Thyroid gland (tissue), 4 donors: ENCODE measurements around the gene EIF5. TPM values are rescaled to one million over a fixed set of nuclear protein-coding genes. Genes with fewer than 3 reads are reported as not detected.

Source experiments
- DNase-seq, 2 donors: peaks; one replicate each; pipeline ENCODE4 v3.0.0-alpha.2; 2019
- H3K27ac ChIP-seq, 3 donors: fragments of 200-600 bp; sonication (generic); 1 replicate in 2 of 3; 2 replicates in 1 of 3; pipeline ENCODE4 v1.5.1; 2016 to 2019; ENCODE audit warnings: mild to moderate bottlenecking in 1 of 3, moderate library complexity in 1 of 3
- H3K27me3 ChIP-seq: fragments of 200-600 bp; sonication (generic); one replicate; pipeline ENCODE4 v1.5.1; 2019
- H3K36me3 ChIP-seq, 2 donors: fragments of 200-600 bp; sonication (generic); one replicate each; pipeline ENCODE4 v1.5.1; 2016 to 2019
- H3K4me1 ChIP-seq, 2 donors: fragments of 200-600 bp; sonication (generic); one replicate each; pipeline ENCODE4 v1.5.1; 2017 to 2019
- H3K4me3 ChIP-seq, 3 donors: fragments of 200-600 bp; sonication (generic); replicated peaks in 1 of 3; 1 replicate in 2 of 3; 2 replicates in 1 of 3; pipeline ENCODE4 v1.5.1; 2016; ENCODE audit warnings: mild to moderate bottlenecking in 1 of 3
- H3K9me3 ChIP-seq: fragments of 200-600 bp; sonication (generic); one replicate; pipeline ENCODE4 v1.5.1; 2017
- CTCF ChIP-seq, 6 experiments: fragments of 200-600 bp in 3 of 6; fragments of 450-650 bp in 3 of 6; sonication (generic) in 3 of 6; IDR thresholded peaks; one replicate each; pipeline ENCODE4 v1.5.1; 2016 to 2019; ENCODE audit warnings: antibody characterized with exemption in 6 of 6, mild to moderate bottlenecking in 2 of 6, inconsistent platforms in 1 of 6, moderate library complexity in 1 of 6
- POLR2A ChIP-seq, 2 donors: fragments of 450-650 bp; IDR thresholded peaks; one replicate each; pipeline ENCODE4 v1.6.1; 2017; ENCODE audit warnings: antibody characterized with exemption in 2 of 2, mild to moderate bottlenecking in 2 of 2, moderate library complexity in 1 of 2
- WGBS, 2 donors: methylation state at CpG; one replicate each; pipeline ENCODE4 v1.1.5; 2017; 5-methylcytosine and 5-hydroxymethylcytosine counted together
- intact Hi-C: fragments of 100-400 bp; cut with DNase I; formaldehyde crosslinking; loops from one replicate; pipeline ENCODE4 v1.15.1; 2023
- total RNA-seq, 4 donors: library from RNA; depleted of rRNA; stranded (reverse); fragments of >200 nt; gene quantifications; one replicate each; pipeline ENCODE4 v1.2.3, GENCODE V29; 2016

EIF5 gene
- total RNA-seq, 4 donors from 2014 or later: 257 to 428 (median 329) TPM

GRCh38 chr14:103347091-103347815, 13.2 kb downstream of the EIF5 start:
- H3K9me3 ChIP-seq: no peaks in the 10 kb centered on the region
- no peaks in the 10 kb centered on the region for H3K27me3 ChIP-seq
- no peak overlapping the region for H3K4me3 ChIP-seq
- 61% methylated on average over 12 of the region's 12 CpGs for WGBS, 2 donors
- intact Hi-C loops: no loop called here
- no peak overlapping the region for H3K27ac ChIP-seq
- H3K36me3 ChIP-seq: peaks cover 26 to 28% of the 10 kb centered on the region in 2 donors
- DNase-seq: no peak
- H3K4me1 ChIP-seq: no peaks in the 10 kb centered on the region
- TF ChIP-seq POLR2A (IDR thresholded peaks at IDR 0.05) (no peak), CTCF (IDR thresholded peaks at IDR 0.05) (no peak)

GRCh38 chr14:103348154-103348553, 14.1 kb downstream of the EIF5 start:
- no peak for DNase-seq
- WGBS, 2 donors: 62 to 83% methylated on average over 5 of the region's 5 CpGs
- H3K4me3 ChIP-seq: no peak overlapping the region
- peaks cover 17 to 19% of the 10 kb centered on the region in 2 donors for H3K36me3 ChIP-seq
- TF ChIP-seq CTCF (IDR thresholded peaks at IDR 0.05): no peak
- no peak for TF ChIP-seq POLR2A (IDR thresholded peaks at IDR 0.05)
- no peak overlapping the region for H3K27ac ChIP-seq
- intact Hi-C loops: no loop called here
- no peaks in the 10 kb centered on the region for H3K9me3 ChIP-seq
- no peaks in the 10 kb centered on the region for H3K4me1 ChIP-seq
- H3K27me3 ChIP-seq: no peaks in the 10 kb centered on the region

- H3K4me1 ChIP-seq: no peaks in the 10 kb centered on the region
- WGBS, 2 donors: 91 to 93% methylated on average over 13 of the region's 13 CpGs
- DNase-seq: no peak
- no peaks in the 10 kb centered on the region for H3K9me3 ChIP-seq
- intact Hi-C loops: no loop called here
- H3K36me3 ChIP-seq: peaks cover under 1 to 2% of the 10 kb centered on the region in 2 donors
- H3K27me3 ChIP-seq: no peaks in the 10 kb centered on the region
- H3K27ac ChIP-seq: no peak overlapping the region
- no peak overlapping the region for H3K4me3 ChIP-seq
- TF ChIP-seq POLR2A (IDR thresholded peaks at IDR 0.05) (no peak), CTCF (IDR thresholded peaks at IDR 0.05) (no peak)
Observed at GRCh38 chr14:103349982-103350381, 15.9 kb downstream of the EIF5 start.

GRCh38 chr14:103353362-103353761, 19.3 kb downstream of the EIF5 start:
- no peaks in the 10 kb centered on the region for H3K9me3 ChIP-seq
- TF ChIP-seq CTCF (IDR thresholded peaks at IDR 0.05): no peak
- H3K4me1 ChIP-seq: no peaks in the 10 kb centered on the region
- H3K27ac ChIP-seq: no peak overlapping the region
- intact Hi-C loops: no loop called here
- H3K4me3 ChIP-seq: no peak overlapping the region
- no peak for DNase-seq
- H3K27me3 ChIP-seq: no peaks in the 10 kb centered on the region
- no peaks in the 10 kb centered on the region for H3K36me3 ChIP-seq
- 79 to 86% methylated on average over 7 of the region's 7 CpGs for WGBS, 2 donors

- H3K36me3 ChIP-seq: no peaks in the 10 kb centered on the region
- WGBS, 2 donors: 90 to 92% methylated on average over 7 of the region's 7 CpGs
- no peak overlapping the region for H3K4me3 ChIP-seq
- intact Hi-C loops: no loop called here
- H3K27me3 ChIP-seq: no peaks in the 10 kb centered on the region
- no peak for DNase-seq
- H3K27ac ChIP-seq: no peak overlapping the region
- no peaks in the 10 kb centered on the region for H3K9me3 ChIP-seq
- H3K4me1 ChIP-seq: no peaks in the 10 kb centered on the region
- TF ChIP-seq POLR2A (IDR thresholded peaks at IDR 0.05) (no peak), CTCF (IDR thresholded peaks at IDR 0.05) (no peak)
Observed at GRCh38 chr14:103354141-103354540, 20.1 kb downstream of the EIF5 start.
